Activated naive CD4-positive, alpha-beta T cell treated with Interleukin-2 at 50 U/mL for 16 hours (primary cell): Measurements from ENCODE around the gene ZNF462.

Experiments used
- DNase-seq: peaks from one replicate; pipeline ENCODE4 v3.0.0-alpha.2; 2020

Gene ZNF462

DNA sequence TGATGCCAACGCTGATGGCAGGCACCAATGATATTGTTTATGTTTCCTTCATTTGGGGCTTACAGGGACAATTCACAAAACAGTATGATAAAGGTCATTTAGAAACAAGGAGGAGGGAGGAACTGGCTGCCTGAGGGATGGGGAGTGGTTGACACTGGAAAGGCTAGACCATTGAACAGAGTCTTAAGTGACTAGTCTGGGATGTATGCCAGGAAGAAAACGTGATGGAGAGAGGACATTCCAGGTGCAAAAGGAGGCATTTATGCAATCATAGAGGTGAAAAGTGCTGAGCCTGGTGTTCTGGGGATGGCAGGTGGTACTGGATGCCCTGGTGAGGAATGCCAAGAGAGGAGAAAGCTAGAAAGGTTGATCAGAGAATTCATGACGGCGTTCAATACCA is 153.4 kb downstream of the ZNF462 start:
- DNase-seq: no peak

- DNase-seq: no peak
Measured at GRCh38 chr9:107018861-107019545, 156.0 kb downstream of the ZNF462 start.

DNA sequence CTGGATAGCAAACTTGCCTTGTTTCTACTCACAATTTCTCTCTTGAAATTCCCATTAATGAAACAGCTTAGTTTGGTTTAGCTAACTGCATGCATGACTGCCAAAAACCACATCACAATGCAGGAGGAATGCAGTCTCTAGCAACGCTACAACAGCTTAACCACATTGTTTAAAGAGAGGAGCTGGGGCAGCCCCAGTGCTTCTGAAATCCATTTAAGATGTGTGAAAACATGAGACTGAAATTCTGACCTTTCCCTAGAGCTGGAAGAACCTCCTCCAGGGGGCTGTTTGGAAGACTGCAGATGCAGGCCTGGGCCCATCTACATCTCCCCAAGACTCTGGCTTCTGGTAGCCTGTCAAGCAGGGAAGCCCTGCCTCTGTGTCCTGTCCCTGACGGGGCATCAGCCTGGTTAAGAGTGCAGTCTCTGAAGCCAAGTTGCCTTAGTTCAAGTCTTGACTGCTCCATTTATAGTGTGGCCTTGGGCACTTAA is 157.1 kb downstream of the ZNF462 start:
- no peak for DNase-seq

GRCh38 chr9:107024193-107024592 is 161.2 kb downstream of the ZNF462 start:
- no peak for DNase-seq

DNA sequence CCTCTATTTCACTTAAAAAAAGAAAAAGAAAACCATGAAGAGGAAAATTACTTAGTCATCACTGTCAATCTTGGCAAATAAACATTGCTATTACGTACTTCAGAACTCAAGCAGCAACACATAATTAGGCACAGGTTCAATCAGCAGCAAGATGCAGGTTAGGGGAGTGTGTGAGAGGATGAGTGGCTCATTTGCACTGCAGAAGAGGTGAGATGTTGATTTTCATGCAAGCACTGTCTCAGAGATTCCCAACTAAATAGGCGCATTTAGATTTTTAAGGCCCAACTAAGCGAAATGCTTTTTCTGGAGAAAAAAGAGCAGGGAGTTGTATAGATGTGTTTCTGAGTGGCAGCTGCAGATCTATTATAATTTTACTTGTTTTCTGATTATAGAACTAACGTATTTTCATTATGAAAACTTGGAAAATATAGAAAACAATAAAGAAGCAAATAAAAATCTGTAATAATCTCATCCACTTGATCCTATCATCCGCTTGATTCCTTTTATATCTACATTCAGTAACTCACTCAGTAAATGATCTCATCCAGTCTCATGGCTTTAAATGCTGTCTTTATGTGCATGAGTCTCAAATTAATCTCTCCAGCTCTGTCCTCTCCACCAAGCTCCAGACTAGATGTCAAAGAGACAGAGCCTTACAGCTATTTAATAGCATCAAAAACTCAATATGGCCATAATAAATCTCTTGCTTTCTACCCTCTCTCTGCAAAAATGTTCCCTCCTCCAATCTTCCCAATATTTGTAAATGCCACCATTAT is 162.5 kb downstream of the ZNF462 start:
- DNase-seq: no peak

DNA sequence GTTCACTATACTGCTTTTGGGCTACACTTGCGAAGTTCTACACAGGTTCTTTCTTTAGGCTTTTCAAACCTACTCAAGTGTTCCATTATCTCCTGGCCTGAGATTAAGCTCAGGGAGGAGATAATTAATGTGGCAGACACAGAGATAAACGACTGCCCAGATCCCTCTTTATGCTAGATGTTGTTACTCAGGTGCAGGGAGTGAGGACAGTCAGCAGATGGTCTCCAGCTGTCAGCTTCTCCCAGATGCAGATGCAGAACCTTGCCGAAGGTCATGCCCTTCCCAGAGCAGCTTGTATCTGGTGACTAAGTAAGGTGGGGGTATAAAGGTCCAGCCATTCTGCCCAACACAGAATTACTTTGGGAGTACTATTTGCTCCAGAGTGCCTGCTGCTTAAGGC is 166.2 kb downstream of the ZNF462 start:
- no peak for DNase-seq

GRCh38 chr9:107033966-107034365 is 171.0 kb downstream of the ZNF462 start:
- no peak for DNase-seq

- no peak for DNase-seq
Measured at GRCh38 chr9:107034831-107035230, 171.9 kb downstream of the ZNF462 start.

DNA sequence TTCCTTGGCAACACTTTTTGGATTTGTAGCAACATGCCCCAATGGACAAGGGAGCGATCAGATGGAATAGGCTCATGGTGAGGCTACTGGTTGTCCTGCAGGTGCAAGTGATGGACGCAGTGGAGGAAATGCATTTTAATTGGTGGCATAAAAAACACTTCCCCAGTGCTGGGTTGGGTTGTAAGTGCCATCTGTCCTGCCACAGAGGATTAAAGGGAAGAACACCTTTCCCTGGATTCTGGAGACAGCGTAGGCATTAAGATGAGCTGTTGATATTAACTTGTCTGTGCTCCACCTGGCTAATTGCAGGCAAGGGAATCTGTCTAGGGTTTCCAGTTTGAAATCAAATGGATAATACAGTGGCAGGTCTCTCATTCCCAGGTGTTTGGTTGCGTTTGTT is 173.4 kb downstream of the ZNF462 start:
- no peak for DNase-seq

DNA sequence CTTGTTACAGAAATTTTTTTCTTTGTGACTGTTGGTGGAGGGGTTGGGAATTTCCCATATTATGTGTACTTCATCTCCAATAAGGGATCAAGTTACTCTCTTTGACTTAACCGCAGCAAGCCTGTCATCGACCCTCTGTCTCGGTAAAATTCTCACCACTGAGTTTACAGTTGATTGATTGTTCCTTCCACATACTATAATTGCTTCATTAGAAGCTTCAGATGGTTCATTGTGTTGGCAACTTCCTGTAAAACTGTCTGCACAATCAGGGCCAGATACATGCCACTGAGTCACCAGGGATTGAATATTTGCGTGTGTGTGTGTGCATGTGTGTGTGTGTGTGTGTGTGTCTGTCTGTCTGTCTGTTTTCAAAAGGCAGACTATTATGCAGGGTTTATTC is 176.6 kb downstream of the ZNF462 start:
- no peak for DNase-seq

DNA sequence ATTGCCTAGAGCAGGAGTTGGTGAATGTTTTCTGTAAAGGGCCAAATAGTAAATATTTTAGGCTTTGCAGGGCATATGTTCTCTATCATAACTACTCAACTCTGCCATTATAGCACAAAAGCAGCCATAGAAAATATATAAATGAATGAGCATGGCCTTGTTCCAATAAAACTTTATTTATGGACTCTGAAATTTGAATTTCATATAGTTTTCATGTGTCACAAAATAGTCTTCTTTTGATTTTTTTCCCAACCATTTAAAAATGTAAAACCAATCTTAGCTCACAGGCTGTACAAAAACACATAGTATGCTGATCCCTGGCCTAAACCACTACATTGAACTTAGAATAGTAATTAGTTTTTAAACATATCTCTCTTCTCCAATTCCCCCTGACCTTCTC is 179.6 kb downstream of the ZNF462 start:
- DNase-seq: no peak

DNA sequence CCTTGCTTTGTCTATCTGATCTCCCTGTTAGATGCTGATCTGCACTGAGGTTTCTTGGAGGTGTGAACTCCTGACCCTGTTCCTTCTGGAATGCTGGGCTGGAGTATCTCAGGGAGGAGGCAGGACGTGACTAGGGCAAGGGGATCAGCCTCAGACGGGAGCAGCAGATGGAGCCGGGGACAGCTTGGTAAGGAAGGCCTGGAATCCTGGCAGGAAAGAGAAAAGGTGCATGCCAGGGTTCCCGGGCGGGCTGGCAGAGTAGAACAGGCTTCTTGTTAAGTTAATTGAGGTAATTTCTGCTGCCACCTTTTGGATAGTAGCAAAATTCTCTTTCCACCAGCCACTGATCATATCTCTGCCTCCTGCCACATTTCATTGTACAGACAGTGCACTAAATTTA is 180.9 kb downstream of the ZNF462 start:
- no peak for DNase-seq

DNA sequence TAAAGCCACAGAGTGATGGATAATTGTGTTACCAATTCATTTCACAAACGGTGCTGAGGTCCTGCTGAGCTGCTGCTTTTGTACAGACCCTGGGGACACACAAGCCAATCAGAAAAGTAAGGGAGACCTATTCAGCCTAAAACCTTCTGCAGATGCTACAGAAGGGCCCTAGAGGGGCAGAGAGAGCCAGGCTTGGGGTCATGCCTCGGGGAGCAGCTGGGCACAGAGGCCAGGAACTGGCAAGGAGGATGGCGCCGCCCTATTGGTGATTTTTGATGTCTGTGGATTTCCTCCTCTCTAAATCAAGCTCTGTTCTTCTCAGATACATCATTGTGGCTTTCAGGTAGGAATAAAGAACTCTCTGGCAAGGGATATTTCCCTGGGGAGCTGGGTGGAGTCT is 181.9 kb downstream of the ZNF462 start:
- DNase-seq: no peak

GRCh38 chr9:107046692-107047091 is 183.7 kb downstream of the ZNF462 start:
- DNase-seq: no peak

DNA sequence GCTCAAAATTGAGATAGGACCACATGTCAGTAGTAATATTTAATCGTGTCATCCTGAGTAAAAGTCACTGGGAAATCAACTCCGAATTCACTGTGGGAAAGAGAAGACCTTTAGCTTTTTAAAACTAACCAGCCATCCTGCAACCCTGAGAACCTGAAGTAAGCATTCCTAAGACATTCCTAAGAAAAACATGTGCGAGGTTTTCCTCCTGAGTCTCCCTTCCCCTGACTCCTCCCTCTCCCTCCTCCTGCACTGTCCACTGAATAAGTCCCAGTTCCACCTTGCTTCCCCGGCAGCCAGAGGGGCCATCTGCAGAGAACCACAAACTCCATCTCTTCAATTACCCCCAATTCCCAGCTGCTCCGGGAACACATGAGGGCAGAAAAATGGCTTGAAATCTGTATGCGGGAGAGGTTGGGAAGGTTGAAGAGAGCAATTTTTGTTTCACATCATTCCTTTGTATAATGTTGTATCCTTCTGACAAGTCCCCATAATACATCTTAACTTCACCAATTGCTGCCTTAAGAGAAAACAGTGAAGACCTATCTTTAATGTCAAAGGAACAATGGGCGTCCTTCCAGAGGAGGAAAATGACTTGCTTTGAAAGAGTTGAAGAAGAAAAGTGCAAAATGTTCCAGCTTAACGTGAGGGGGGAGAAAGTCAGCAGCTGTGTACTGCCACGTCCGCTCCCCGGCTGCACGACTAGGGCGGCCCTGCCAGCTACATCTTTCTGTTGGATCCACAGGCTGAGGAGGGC is 186.3 kb downstream of the ZNF462 start:
- DNase-seq: no peak

- no peak for DNase-seq
Measured at GRCh38 chr9:107049803-107050184, 186.8 kb downstream of the ZNF462 start.

- DNase-seq: no peak
Measured at GRCh38 chr9:107051392-107051791, 188.4 kb downstream of the ZNF462 start.

DNA sequence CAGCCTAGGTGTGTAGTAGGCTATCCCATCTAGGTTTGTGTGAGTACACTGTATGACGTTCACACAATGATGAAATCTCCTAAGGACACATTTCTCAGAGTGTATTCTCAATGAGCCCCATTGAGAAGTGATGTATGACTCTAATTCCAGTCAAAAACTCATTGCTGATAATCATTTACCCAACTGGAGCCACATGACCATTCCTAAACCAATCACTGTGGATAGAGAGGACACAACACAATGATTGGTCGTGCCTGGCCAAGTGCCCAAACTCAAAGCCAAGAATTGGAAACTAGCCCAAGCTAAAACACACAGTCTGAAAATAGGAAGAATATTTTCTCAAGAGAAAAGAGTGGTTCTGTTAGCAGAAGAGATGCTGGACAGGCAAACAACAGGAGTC is 191.2 kb downstream of the ZNF462 start:
- DNase-seq: no peak

GRCh38 chr9:107059220-107059619 is 196.3 kb downstream of the ZNF462 start:
- DNase-seq: no peak

- DNase-seq: no peak
Measured at GRCh38 chr9:107060062-107060461, 197.1 kb downstream of the ZNF462 start.
